Lower leg skin (tissue), 4 donors: ENCODE data around the gene NBL1. TPM values are rescaled to one million over a fixed set of nuclear protein-coding genes. Genes with fewer than 3 reads are reported as not detected.

Source experiments
- DNase-seq, 2 donors: peaks; one replicate each; pipeline ENCODE4 v3.0.0-alpha.2; 2019; ENCODE audit warnings: low spot score in 2 of 2
- H3K4me3 ChIP-seq: fragments of 200-600 bp; sonication (generic); 2 replicates; pipeline ENCODE4 v1.5.1; 2017; ENCODE audit warnings: mild to moderate bottlenecking, low read depth; ENCODE audit not compliant: poor library complexity, severe bottlenecking
- POLR2A ChIP-seq, 2 donors: fragments of 450-650 bp; IDR thresholded peaks; one replicate each; pipeline ENCODE4 v1.6.1; 2016 to 2017; ENCODE audit warnings: antibody characterized with exemption in 2 of 2, mild to moderate bottlenecking in 1 of 2, moderate library complexity in 1 of 2
- WGBS, 2 donors: methylation state at CpG; one replicate each; pipeline ENCODE4 v1.1.5; 2018; 5-methylcytosine and 5-hydroxymethylcytosine counted together
- intact Hi-C: fragments of 100-400 bp; cut with DNase I; formaldehyde crosslinking; loops from one replicate; pipeline ENCODE4 v1.15.0; 2023; ENCODE audit warnings: low total_unique reads
- total RNA-seq, 4 donors: library from RNA; depleted of rRNA; stranded (reverse); fragments of >200 nt; gene quantifications; one replicate each; pipeline ENCODE4 v1.1.0, GENCODE V29; 2016
- TF ChIP-seq, protein P1 (sequence below), 3 donors: fragments of 450-650 bp; IDR thresholded peaks; one replicate each; pipeline ENCODE4 v1.5.1; 2016; ENCODE audit warnings: antibody characterized with exemption in 3 of 3, mild to moderate bottlenecking in 3 of 3, moderate library complexity in 2 of 3

NBL1 gene
- total RNA-seq, 4 donors from 2014 or later, result 147 to 230 (median 210) TPM

DNA sequence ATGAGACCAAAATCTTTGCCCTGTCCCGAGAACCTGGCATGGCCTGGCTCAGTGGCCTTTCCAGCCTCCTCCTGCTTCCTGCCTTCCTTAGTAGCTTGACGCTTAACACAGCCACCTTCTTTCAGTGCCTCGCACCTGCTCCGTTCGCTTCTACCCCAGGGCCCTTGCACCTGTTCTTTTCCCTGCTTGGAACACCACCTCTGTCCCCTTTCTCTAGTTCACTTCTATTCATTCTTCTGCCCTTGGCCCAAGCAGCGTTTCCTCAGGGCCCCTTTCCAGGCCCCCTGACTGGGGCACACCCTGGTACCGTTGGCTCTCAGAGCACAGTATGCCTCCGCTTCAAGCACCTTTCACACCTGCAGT lies 11.6 kb downstream of the NBL1 start:
- TF ChIP-seq POLR2A (IDR thresholded peaks at IDR 0.05), result no peak
- TF ChIP-seq, protein P1, sequence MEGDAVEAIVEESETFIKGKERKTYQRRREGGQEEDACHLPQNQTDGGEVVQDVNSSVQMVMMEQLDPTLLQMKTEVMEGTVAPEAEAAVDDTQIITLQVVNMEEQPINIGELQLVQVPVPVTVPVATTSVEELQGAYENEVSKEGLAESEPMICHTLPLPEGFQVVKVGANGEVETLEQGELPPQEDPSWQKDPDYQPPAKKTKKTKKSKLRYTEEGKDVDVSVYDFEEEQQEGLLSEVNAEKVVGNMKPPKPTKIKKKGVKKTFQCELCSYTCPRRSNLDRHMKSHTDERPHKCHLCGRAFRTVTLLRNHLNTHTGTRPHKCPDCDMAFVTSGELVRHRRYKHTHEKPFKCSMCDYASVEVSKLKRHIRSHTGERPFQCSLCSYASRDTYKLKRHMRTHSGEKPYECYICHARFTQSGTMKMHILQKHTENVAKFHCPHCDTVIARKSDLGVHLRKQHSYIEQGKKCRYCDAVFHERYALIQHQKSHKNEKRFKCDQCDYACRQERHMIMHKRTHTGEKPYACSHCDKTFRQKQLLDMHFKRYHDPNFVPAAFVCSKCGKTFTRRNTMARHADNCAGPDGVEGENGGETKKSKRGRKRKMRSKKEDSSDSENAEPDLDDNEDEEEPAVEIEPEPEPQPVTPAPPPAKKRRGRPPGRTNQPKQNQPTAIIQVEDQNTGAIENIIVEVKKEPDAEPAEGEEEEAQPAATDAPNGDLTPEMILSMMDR (IDR thresholded peaks at IDR 0.05), result no peak
- no peak for DNase-seq
- intact Hi-C loops, result no loop called here
- WGBS, 2 donors, result 76 to 84% methylated on average over 8 of the region's 8 CpGs
- no peak overlapping the region for H3K4me3 ChIP-seq

DNA sequence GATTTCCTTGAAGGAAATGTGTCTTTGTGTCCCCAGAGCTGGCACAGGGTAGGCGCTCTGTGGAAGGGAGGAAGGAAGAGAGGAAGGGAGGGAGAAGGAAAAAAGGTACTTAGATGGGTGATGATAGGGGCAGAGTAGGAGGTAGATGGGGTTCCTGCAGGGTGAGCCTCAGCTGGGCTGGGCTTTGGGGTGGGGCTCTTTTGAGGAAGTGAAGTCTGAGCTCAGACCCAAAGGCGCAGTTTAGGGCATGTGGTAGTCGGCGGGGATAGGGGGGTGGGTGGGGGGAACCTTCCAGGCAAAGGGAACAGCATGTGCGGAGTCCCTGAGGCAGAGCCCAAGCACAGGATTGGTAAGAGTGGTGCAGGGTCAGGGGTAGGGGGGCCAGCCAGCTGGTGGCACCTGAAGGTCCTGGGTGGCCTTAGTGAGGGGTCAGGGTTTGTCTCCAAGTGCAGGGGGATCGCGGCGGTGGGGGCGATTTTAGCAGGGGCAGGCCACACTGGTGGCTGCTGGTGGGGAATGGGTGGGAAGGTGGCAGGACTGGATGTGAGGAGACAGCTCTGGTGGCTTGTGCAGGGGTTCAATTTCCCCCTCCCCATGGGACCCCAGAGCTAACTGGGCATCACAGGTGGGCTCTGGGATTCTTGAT lies 12.1 kb downstream of the NBL1 start:
- 92 to 95% methylated on average over 9 of the region's 9 CpGs for WGBS, 2 donors
- intact Hi-C loops, result no loop called here
- DNase-seq, result no peak
- TF ChIP-seq POLR2A (IDR thresholded peaks at IDR 0.05), result no peak
- TF ChIP-seq, protein P1 (IDR thresholded peaks at IDR 0.05), result no peak
- no peak overlapping the region for H3K4me3 ChIP-seq

- intact Hi-C loops, result no loop called here
- 77% methylated on average over 12 to 15 of the region's 15 CpGs for WGBS, 2 donors
- no peak overlapping the region for H3K4me3 ChIP-seq
- no peak for DNase-seq
- TF ChIP-seq, protein P1 (IDR thresholded peaks at IDR 0.05), result no peak
- no peak for TF ChIP-seq POLR2A (IDR thresholded peaks at IDR 0.05)
Measured at GRCh38 chr1:19656780-19657466, 12.8 kb downstream of the NBL1 start.

GRCh38 chr1:19657511-19657910 lies 13.4 kb downstream of the NBL1 start:
- no peak overlapping the region for H3K4me3 ChIP-seq
- intact Hi-C loops, result no loop called here
- WGBS, 2 donors, result 72 to 77% methylated on average over 10 of the region's 10 CpGs
- no peak for DNase-seq
- TF ChIP-seq POLR2A (IDR thresholded peaks at IDR 0.05), result no peak
- TF ChIP-seq, protein P1 (IDR thresholded peaks at IDR 0.05), result no peak

DNA sequence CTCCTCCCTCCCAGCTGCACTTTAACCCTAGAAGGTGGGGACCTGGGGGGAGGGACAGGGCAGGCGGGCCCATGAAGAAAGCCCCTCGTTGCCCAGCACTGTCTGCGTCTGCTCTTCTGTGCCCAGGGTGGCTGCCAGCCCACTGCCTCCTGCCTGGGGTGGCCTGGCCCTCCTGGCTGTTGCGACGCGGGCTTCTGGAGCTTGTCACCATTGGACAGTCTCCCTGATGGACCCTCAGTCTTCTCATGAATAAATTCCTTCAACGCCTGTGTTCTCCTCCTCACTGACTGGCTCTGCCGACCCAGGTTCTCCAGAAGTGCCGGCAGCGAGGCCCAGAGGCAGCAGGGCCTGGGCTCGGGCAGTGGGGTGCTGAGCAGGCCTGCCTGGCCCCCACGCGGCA lies 14.1 kb downstream of the NBL1 start:
- intact Hi-C loops, result no loop called here
- DNase-seq, result no peak

More for the DNA sequence above, 14.1 kb downstream of the NBL1 start:
- no peak overlapping the region for H3K4me3 ChIP-seq
- 79 to 89% methylated on average over 12 to 13 of the region's 13 CpGs for WGBS, 2 donors
- TF ChIP-seq POLR2A (IDR thresholded peaks at IDR 0.05), result no peak
- TF ChIP-seq, protein P1 (IDR thresholded peaks at IDR 0.05), result no peak
